LNCAP (cell line): ENCODE data around the gene PRKCZ.

Source experiments
- CTCF ChIP-seq: fragments of 450-650 bp; IDR thresholded peaks from 2 replicates; pipeline ENCODE4 v1.5.1; 2017; ENCODE audit warnings: mild to moderate bottlenecking

The PRKCZ gene

GRCh38 chr1:2028870-2029560 lies 21.2 kb upstream of the PRKCZ start:
- TF ChIP-seq CTCF, result no peak

GRCh38 chr1:2029561-2029960 lies 20.6 kb upstream of the PRKCZ start:
- no peak for TF ChIP-seq CTCF

- TF ChIP-seq CTCF, result no peak
Observed at GRCh38 chr1:2030076-2030871, 19.9 kb upstream of the PRKCZ start.

GRCh38 chr1:2031546-2032540 lies 18.4 kb upstream of the PRKCZ start:
- no peak for TF ChIP-seq CTCF

GRCh38 chr1:2032737-2033136 lies 17.5 kb upstream of the PRKCZ start:
- no peak for TF ChIP-seq CTCF

- TF ChIP-seq CTCF, result no peak
Observed at GRCh38 chr1:2033165-2033564, 17.0 kb upstream of the PRKCZ start.

- TF ChIP-seq CTCF, result no peak
Observed at GRCh38 chr1:2036287-2036686, 13.9 kb upstream of the PRKCZ start.
